OCI-LY1 (cell line): ENCODE results near the gene KCTD4.
"Not testable (repeated sequence)": the region's sequence is repeated elsewhere in the genome, so short reads cannot be mapped to it uniquely, and the experiment has no call there.

ENCODE experiments used
- H2AFZ ChIP-seq: fragments of 200-600 bp; sonication (generic), shearing (Covaris generic); 2 replicates; pipeline ENCODE4 v1.6.0; 2014; ENCODE audit warnings: antibody characterized with exemption, mild to moderate bottlenecking, low read length
- H3F3A ChIP-seq: fragments of 200-600 bp; sonication (generic), shearing (Covaris generic); 2 replicates; pipeline ENCODE4 v1.6.0; 2014; ENCODE audit warnings: mild to moderate bottlenecking, antibody characterized with exemption, low read length, moderate library complexity; ENCODE audit not compliant: insufficient read depth
- H3K27ac ChIP-seq: fragments of 200-600 bp; sonication (generic); 2 replicates; pipeline ENCODE4 v1.5.1; 2014; ENCODE audit warnings: low read length, mixed run types, mild to moderate bottlenecking, low read depth; ENCODE audit not compliant: poor library complexity, severe bottlenecking
- H3K27me3 ChIP-seq: fragments of 200-600 bp; sonication (generic); 2 replicates; pipeline ENCODE4 v1.6.0; 2014; ENCODE audit warnings: antibody characterized with exemption, mild to moderate bottlenecking, low read length, moderate library complexity; ENCODE audit not compliant: insufficient read depth
- H3K36me3 ChIP-seq: fragments of 200-600 bp; sonication (generic); 2 replicates; pipeline ENCODE4 v1.6.1; 2014; ENCODE audit warnings: mild to moderate bottlenecking, antibody characterized with exemption, low read length, moderate library complexity, mixed read lengths; ENCODE audit not compliant: insufficient read depth
- H3K4me1 ChIP-seq: fragments of 200-600 bp; sonication (generic); 2 replicates; pipeline ENCODE4 v1.5.1; 2014; ENCODE audit warnings: mild to moderate bottlenecking, low read length, moderate library complexity; ENCODE audit not compliant: insufficient read depth, severe bottlenecking
- H3K4me2 ChIP-seq: fragments of 200-600 bp; sonication (generic), shearing (Covaris generic); 2 replicates; pipeline ENCODE4 v1.6.1; 2014; ENCODE audit warnings: low read length
- H3K4me3 ChIP-seq: fragments of 200-600 bp; sonication (generic); 2 replicates; pipeline ENCODE4 v1.5.1; 2014; ENCODE audit warnings: low read length, low read depth, mild to moderate bottlenecking, mixed read lengths; ENCODE audit not compliant: poor library complexity, severe bottlenecking
- H3K79me2 ChIP-seq: fragments of 200-600 bp; shearing (Covaris generic); 2 replicates; pipeline ENCODE4 v1.6.1; 2016; ENCODE audit warnings: mixed run types, low read length, mixed read lengths; ENCODE audit not compliant: insufficient read depth
- H3K9ac ChIP-seq: fragments of 200-600 bp; sonication (generic), shearing (Covaris generic); 2 replicates; pipeline ENCODE4 v1.6.1; 2014; ENCODE audit warnings: mild to moderate bottlenecking, low read length, mixed read lengths
- H3K9me2 ChIP-seq: fragments of 200-600 bp; sonication (generic), shearing (Covaris generic); 2 replicates; pipeline ENCODE4 v1.6.1; 2014; ENCODE audit warnings: low read depth, mild to moderate bottlenecking, low read length, mixed read lengths
- H3K9me3 ChIP-seq: fragments of 200-600 bp; shearing (Covaris generic); 2 replicates; pipeline ENCODE4 v1.6.1; 2014; ENCODE audit warnings: low read length, mixed read lengths
- H4K20me1 ChIP-seq: fragments of 200-600 bp; sonication (generic), shearing (Covaris generic); 2 replicates; pipeline ENCODE4 v1.6.0; 2016; ENCODE audit warnings: mild to moderate bottlenecking, low read length; ENCODE audit not compliant: insufficient read depth
- CTCF ChIP-seq: fragments of 200-600 bp; sonication (generic), shearing (Covaris generic); IDR thresholded peaks from 2 replicates; pipeline ENCODE4 v1.5.1; 2017; ENCODE audit warnings: mild to moderate bottlenecking, antibody characterized with exemption, low read length, moderate library complexity, mixed read lengths
- EZH2 ChIP-seq: fragments of 200-600 bp; sonication (generic), shearing (Covaris generic); IDR thresholded peaks from 2 replicates; pipeline ENCODE4 v1.8.0; 2017; ENCODE audit warnings: borderline replicate concordance, mixed run types, mild to moderate bottlenecking, antibody characterized with exemption, low read length, moderate library complexity, mixed read lengths

Gene KCTD4

GRCh38 chr13:45195421-45195820, 5.4 kb downstream of the KCTD4 start:
- Histone ChIP-seq H3K9ac (no peak overlapping the region), H3K9me3 (no peaks in the 10 kb centered on the region), H3K27me3 (no peaks in the 10 kb centered on the region), H3K4me1 (no peaks in the 10 kb centered on the region), H3K9me2 (no peaks in the 10 kb centered on the region), H4K20me1 (no peaks in the 10 kb centered on the region), H3K27ac (no peak overlapping the region), H3K79me2 (no peaks in the 10 kb centered on the region), H2AFZ (no peak overlapping the region), H3F3A (no peaks in the 10 kb centered on the region), H3K4me2 (no peak overlapping the region), H3K4me3 (no peak overlapping the region), H3K36me3 (no peaks in the 10 kb centered on the region)
- TF ChIP-seq EZH2 = no peak
- TF ChIP-seq CTCF = no peak

GRCh38 chr13:45194081-45194939, 6.5 kb downstream of the KCTD4 start:
- Histone ChIP-seq H3K9ac (no peak overlapping the region), H3K9me2 (no peaks in the 10 kb centered on the region), H3K36me3 (no peaks in the 10 kb centered on the region), H3K79me2 (no peaks in the 10 kb centered on the region), H3K4me2 (no peak overlapping the region), H3F3A (no peaks in the 10 kb centered on the region), H4K20me1 (no peaks in the 10 kb centered on the region), H3K27me3 (no peaks in the 10 kb centered on the region), H2AFZ (no peak overlapping the region), H3K4me3 (no peak overlapping the region), H3K9me3 (no peaks in the 10 kb centered on the region), H3K4me1 (no peaks in the 10 kb centered on the region), H3K27ac (no peak overlapping the region)
- TF ChIP-seq EZH2 (no peak), CTCF (no peak)

- peaks cover 9% of the 10 kb centered on the region; the same call in 1 of the 2 replicates for H3K36me3 ChIP-seq
- no peaks in the 10 kb centered on the region for H3K79me2 ChIP-seq
- H3K4me3 ChIP-seq = no peak overlapping the region
- H3K4me2 ChIP-seq = no peak overlapping the region
- no peaks in the 10 kb centered on the region for H3F3A ChIP-seq
- H4K20me1 ChIP-seq = no peaks in the 10 kb centered on the region
- no peaks in the 10 kb centered on the region for H3K4me1 ChIP-seq
- no peaks in the 10 kb centered on the region for H3K27me3 ChIP-seq
- no peak overlapping the region for H3K9ac ChIP-seq
- no peak overlapping the region for H3K27ac ChIP-seq
- no peak overlapping the region for H2AFZ ChIP-seq
- TF ChIP-seq EZH2 (no peak), CTCF (no peak)
- H3K9me3 ChIP-seq = no peaks in the 10 kb centered on the region
- H3K9me2 ChIP-seq = no peaks in the 10 kb centered on the region; the same call in 1 of the 2 replicates
Measured at GRCh38 chr13:45191874-45192273, 9.0 kb downstream of the KCTD4 start.

- H3K4me1 ChIP-seq, H2AFZ ChIP-seq, H3K27ac ChIP-seq, H3K79me2 ChIP-seq, H4K20me1 ChIP-seq, H3F3A ChIP-seq, H3K27me3 ChIP-seq, H3K9ac ChIP-seq, H3K4me2 ChIP-seq, H3K9me3 ChIP-seq, H3K4me3 ChIP-seq, H3K9me2 ChIP-seq: not testable (repeated sequence)
- H3K36me3 ChIP-seq = peaks cover 18% of the 10 kb centered on the region; the same call in 1 of the 2 replicates
Measured at GRCh38 chr13:45189511-45189910, 11.3 kb downstream of the KCTD4 start.

GRCh38 chr13:45189077-45189476, 11.8 kb downstream of the KCTD4 start:
- H3K79me2 ChIP-seq, H3K9me2 ChIP-seq, H3K27me3 ChIP-seq, H3K4me2 ChIP-seq, H3K9ac ChIP-seq, H3K27ac ChIP-seq, H3K4me3 ChIP-seq, H4K20me1 ChIP-seq, H3F3A ChIP-seq, H2AFZ ChIP-seq, H3K9me3 ChIP-seq: not testable (repeated sequence)
- Histone ChIP-seq H3K36me3 (peaks cover 20% of the 10 kb centered on the region; the same call in 1 of the 2 replicates), H3K4me1 (peaks cover 11% of the 10 kb centered on the region)
